Mesenchymal stem cell (in vitro differentiated cells and primary cell): ENCODE data around the gene FAM110A.

Experiments used
- DNase-seq: peaks from one replicate; pipeline ENCODE4 v3.0.0-alpha.2; 2013
- H2AFZ ChIP-seq: one replicate; pipeline ENCODE4 v1.6.1; 2013; ENCODE audit warnings: low read depth, mild to moderate bottlenecking, control low read depth, inconsistent platforms, low read length, moderate library complexity
- H2AK5ac ChIP-seq: 2 replicates; pipeline ENCODE4 v1.6.1; 2013; ENCODE audit warnings: low read length, moderate library complexity, mild to moderate bottlenecking, inconsistent platforms; ENCODE audit not compliant: severe bottlenecking
- H2BK120ac ChIP-seq: one replicate; pipeline ENCODE4 v1.6.1; 2013; ENCODE audit warnings: low read depth, mild to moderate bottlenecking, inconsistent platforms, low read length, moderate library complexity
- H2BK12ac ChIP-seq, 2 experiments: one replicate each; pipeline ENCODE4 v1.6.1; 2013; ENCODE audit warnings: inconsistent platforms in 2 of 2, low read length in 2 of 2, mild to moderate bottlenecking in 2 of 2, moderate library complexity in 2 of 2, control low read depth in 1 of 2
- H2BK15ac ChIP-seq: one replicate; pipeline ENCODE4 v1.6.1; 2013; ENCODE audit warnings: mild to moderate bottlenecking, low read depth, inconsistent platforms; ENCODE audit not compliant: poor library complexity, severe bottlenecking
- H2BK5ac ChIP-seq: 2 replicates; pipeline ENCODE4 v1.6.1; 2013; ENCODE audit warnings: low read depth, mild to moderate bottlenecking, low read length, control low read depth, inconsistent platforms; ENCODE audit not compliant: poor library complexity, severe bottlenecking
- H3K14ac ChIP-seq, 2 experiments: one replicate each; pipeline ENCODE4 v1.6.1; 2013; ENCODE audit warnings: inconsistent platforms in 2 of 2, low read length in 2 of 2, control low read depth in 1 of 2, mild to moderate bottlenecking in 1 of 2, moderate library complexity in 1 of 2
- H3K18ac ChIP-seq, 2 experiments: one replicate each; pipeline ENCODE4 v1.6.1; 2013; ENCODE audit warnings: inconsistent platforms in 2 of 2, low read length in 2 of 2, control low read depth in 1 of 2, low read depth in 1 of 2, mild to moderate bottlenecking in 1 of 2
- H3K23ac ChIP-seq, 2 experiments: one replicate each; pipeline ENCODE4 v1.6.1; 2013; ENCODE audit warnings: inconsistent platforms in 2 of 2, low read length in 2 of 2, mild to moderate bottlenecking in 2 of 2, moderate library complexity in 2 of 2, control low read depth in 1 of 2
- H3K27ac ChIP-seq: 2 replicates; pipeline ENCODE4 v1.5.1; 2013; ENCODE audit warnings: mild to moderate bottlenecking, moderate library complexity, low read length, control low read depth, inconsistent platforms; ENCODE audit not compliant: poor library complexity, severe bottlenecking
- H3K27me3 ChIP-seq, 2 experiments: 2 replicates each; pipeline versions ENCODE4 v1.6.1 to v1.7.0; 2013; ENCODE audit warnings: low read length in 2 of 2, mild to moderate bottlenecking in 2 of 2, moderate library complexity in 2 of 2, control low read depth in 1 of 2, inconsistent platforms in 1 of 2; ENCODE audit not compliant: control insufficient read depth in 1 of 2, insufficient read depth in 1 of 2
- H3K36me3 ChIP-seq, 2 experiments: 2 replicates each; pipeline versions ENCODE4 v1.6.1 to v1.7.0; 2013; ENCODE audit warnings: low read length in 2 of 2, control low read depth in 1 of 2, inconsistent platforms in 1 of 2, low read depth in 1 of 2, mild to moderate bottlenecking in 1 of 2; ENCODE audit not compliant: insufficient read depth in 2 of 2, control insufficient read depth in 1 of 2
- H3K4ac ChIP-seq, 2 experiments: one replicate each; pipeline ENCODE4 v1.6.1; 2013; ENCODE audit warnings: inconsistent platforms in 2 of 2, low read length in 2 of 2, mild to moderate bottlenecking in 2 of 2, moderate library complexity in 2 of 2, control low read depth in 1 of 2, low read depth in 1 of 2
- H3K4me1 ChIP-seq: 2 replicates; pipeline ENCODE4 v1.6.1; 2013; ENCODE audit warnings: low read depth, low read length, control low read depth; ENCODE audit not compliant: control insufficient read depth, insufficient read depth
- H3K4me2 ChIP-seq: 2 replicates; pipeline ENCODE4 v1.6.1; 2013; ENCODE audit warnings: low read length, mild to moderate bottlenecking, inconsistent platforms; ENCODE audit not compliant: poor library complexity, severe bottlenecking
- H3K4me3 ChIP-seq, 2 experiments: 2 replicates each; pipeline versions ENCODE4 v1.5.1 to v1.7.0; 2013; ENCODE audit warnings: low read length in 2 of 2, mild to moderate bottlenecking in 2 of 2, control low read depth in 1 of 2, low read depth in 1 of 2; ENCODE audit not compliant: insufficient read depth in 1 of 2
- H3K79me1 ChIP-seq: replicated peaks from 2 replicates; pipeline ENCODE4 v1.6.1; 2013; ENCODE audit warnings: mild to moderate bottlenecking, control low read depth, low read length, inconsistent platforms; ENCODE audit not compliant: poor library complexity, severe bottlenecking
- H3K9ac ChIP-seq: 2 replicates; pipeline ENCODE4 v1.7.0; 2013; ENCODE audit warnings: mild to moderate bottlenecking, low read length, moderate library complexity
- H3K9me3 ChIP-seq: 2 replicates; pipeline ENCODE4 v1.7.0; 2013; ENCODE audit warnings: mild to moderate bottlenecking, low read length; ENCODE audit not compliant: control insufficient read depth
- H4K8ac ChIP-seq: one replicate; pipeline ENCODE4 v1.6.1; 2013; ENCODE audit warnings: inconsistent platforms, mild to moderate bottlenecking, low read length, moderate library complexity
- H4K91ac ChIP-seq: one replicate; pipeline ENCODE4 v1.6.1; 2013; ENCODE audit warnings: mild to moderate bottlenecking, low read length, inconsistent platforms
- WGBS: methylation state at CpG from one replicate; pipeline ENCODE4 v1.1.7; 2013; ENCODE audit warnings: mixed read lengths; 5-methylcytosine and 5-hydroxymethylcytosine counted together

Gene FAM110A

DNA sequence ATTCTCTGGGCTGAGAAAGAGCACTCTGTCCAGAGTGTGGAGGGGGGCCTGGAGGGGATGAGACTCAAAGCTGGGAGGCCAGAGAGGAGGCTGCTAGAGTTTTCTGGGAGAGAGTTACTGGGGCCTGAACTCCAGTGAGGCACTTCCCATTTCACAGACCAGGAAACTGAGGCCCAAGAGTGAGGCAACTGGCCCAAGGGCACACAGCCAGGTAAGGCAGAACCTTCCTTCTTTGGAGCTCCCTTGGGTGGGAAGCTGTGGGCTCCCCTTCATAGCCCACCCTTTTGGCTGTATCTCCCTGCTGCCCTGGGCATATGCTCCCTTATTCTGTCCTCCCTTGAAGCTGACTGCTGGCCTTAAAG is 48.2 kb downstream of the FAM110A start:
- H2BK15ac ChIP-seq: no peak overlapping the region
- no peak overlapping the region for H4K8ac ChIP-seq
- H3K9ac ChIP-seq: no peak overlapping the region
- H3K27me3 ChIP-seq: peaks cover 36 to 46% of the 10 kb centered on the region in 2 experiments
- H2BK12ac ChIP-seq: no peak overlapping the region
- no peak for DNase-seq
- no peak overlapping the region for H3K14ac ChIP-seq
- H2BK120ac ChIP-seq: no peak overlapping the region
- peaks cover 0 to 3% of the 10 kb centered on the region in 2 experiments for H3K36me3 ChIP-seq
- no peak overlapping the region for H3K4me2 ChIP-seq
- H4K91ac ChIP-seq: no peak overlapping the region
- H3K18ac ChIP-seq: no peak overlapping the region
- H3K23ac ChIP-seq: no peak overlapping the region
- H3K27ac ChIP-seq: no peak overlapping the region
- H3K9me3 ChIP-seq: no peaks in the 10 kb centered on the region
- no peak overlapping the region for H3K4me3 ChIP-seq
- no peak overlapping the region for H2AK5ac ChIP-seq
- peaks cover 10% of the 10 kb centered on the region for H3K4me1 ChIP-seq
- no peaks in the 10 kb centered on the region for H3K79me1 ChIP-seq
- H2AFZ ChIP-seq: no peak overlapping the region
- no peak overlapping the region for H2BK5ac ChIP-seq
- H3K4ac ChIP-seq: no peak overlapping the region

DNA sequence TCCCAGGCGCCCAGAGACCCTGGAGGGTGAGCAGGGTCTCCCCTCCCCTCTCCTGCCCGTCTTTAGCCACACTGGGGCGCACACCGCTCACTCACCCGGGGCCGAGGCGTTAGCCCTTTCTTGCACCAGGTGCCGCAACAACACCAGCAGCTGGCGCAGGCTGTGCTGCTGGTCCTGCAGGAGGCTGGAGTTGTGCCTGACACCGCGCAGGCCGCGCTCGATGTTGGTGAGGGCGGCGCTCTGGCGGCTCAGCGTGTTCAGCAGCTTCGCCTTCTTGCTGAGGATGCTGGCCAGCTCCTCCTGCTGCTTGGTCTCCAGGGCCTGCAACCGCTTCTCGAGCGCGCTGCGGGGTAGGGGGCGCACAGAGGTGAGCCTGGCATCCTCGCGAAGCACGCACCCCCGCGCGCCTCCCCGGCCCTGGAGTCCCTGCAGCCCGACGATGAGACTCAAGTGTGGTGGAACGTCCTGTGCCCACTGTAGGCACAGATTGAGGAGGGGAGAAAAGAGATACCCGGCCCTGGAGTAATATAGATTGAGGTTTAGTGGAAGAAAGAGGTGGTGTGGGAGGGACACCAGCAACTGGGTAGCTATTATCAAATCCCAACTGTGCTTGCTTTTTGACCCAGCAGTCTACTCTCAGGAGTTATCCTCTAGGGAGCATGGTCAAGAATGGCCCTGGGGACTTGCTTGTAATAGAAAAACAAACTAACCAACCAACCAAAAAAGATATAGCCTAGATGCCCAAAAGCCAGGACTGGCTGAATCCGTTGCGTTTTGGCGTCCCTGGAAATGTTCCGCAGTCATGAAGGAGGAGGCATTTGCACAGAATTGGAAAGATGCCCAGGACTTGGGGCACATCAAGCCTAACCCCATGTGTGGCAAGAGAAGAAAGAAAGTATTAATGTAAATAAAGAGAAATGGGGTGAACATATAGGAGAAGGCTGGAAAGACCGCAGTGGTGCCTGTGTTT is 51.8 kb downstream of the FAM110A start:
- Histone ChIP-seq H2AFZ (no peak overlapping the region), H3K14ac (no peak overlapping the region), H3K27ac (no peak overlapping the region), H3K79me1 (no peaks in the 10 kb centered on the region), H2BK15ac (no peak overlapping the region), H2BK12ac (no peak overlapping the region), H3K9ac (no peak overlapping the region), H2BK120ac (no peak overlapping the region), H3K9me3 (no peaks in the 10 kb centered on the region), H3K18ac (no peak overlapping the region), H3K4ac (no peak overlapping the region), H3K36me3 (peaks cover 0 to 3% of the 10 kb centered on the region in 2 experiments), H3K27me3 (peaks cover 51 to 61% of the 10 kb centered on the region in 2 experiments), H2AK5ac (no peak overlapping the region), H3K4me1 (peaks cover 10% of the 10 kb centered on the region), H3K23ac (no peak overlapping the region), H3K4me2 (no peak overlapping the region), H4K91ac (no peak overlapping the region), H2BK5ac (no peak overlapping the region), H4K8ac (no peak overlapping the region), H3K4me3 (no peak overlapping the region)
- 14% methylated on average over 40 of the region's 41 CpGs for WGBS
- peak; percentile 23 for DNase-seq

DNA sequence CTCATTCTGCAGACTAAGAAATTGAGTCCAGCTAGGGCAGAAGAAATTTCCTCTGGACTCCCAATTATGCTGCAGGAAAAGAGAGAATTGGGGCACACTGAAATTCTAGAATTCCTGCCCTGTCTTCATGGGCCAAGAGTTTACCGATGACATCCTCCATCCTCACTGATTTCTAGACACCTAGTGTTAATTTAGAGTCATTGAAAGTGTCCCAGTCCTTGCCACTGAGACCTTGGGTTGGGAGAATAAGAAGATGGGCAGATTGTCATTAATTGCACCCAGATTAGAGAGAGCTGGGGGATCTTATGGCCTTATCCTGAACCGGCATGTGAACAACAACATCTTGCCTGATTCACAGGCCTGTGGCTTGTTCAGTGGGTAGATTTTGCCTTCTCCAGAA is 53.6 kb downstream of the FAM110A start:
- Histone ChIP-seq H3K9ac (no peak overlapping the region), H2BK120ac (no peak overlapping the region), H4K8ac (no peak overlapping the region), H3K79me1 (no peaks in the 10 kb centered on the region), H2AFZ (no peak overlapping the region), H3K4me3 (no peak overlapping the region), H3K36me3 (peaks cover 0 to 3% of the 10 kb centered on the region in 2 experiments), H2AK5ac (no peak overlapping the region), H3K23ac (no peak overlapping the region), H3K4ac (no peak overlapping the region), H2BK5ac (no peak overlapping the region), H3K18ac (no peak overlapping the region), H3K4me2 (no peak overlapping the region), H2BK12ac (no peak overlapping the region), H2BK15ac (no peak overlapping the region), H3K9me3 (no peaks in the 10 kb centered on the region), H4K91ac (no peak overlapping the region), H3K27ac (no peak overlapping the region), H3K4me1 (peaks cover 13% of the 10 kb centered on the region), H3K14ac (no peak overlapping the region), H3K27me3 (peaks cover 61 to 69% of the 10 kb centered on the region in 2 experiments)
- WGBS: 100% methylated on average over 1 of the region's 2 CpGs
- DNase-seq: no peak

DNA sequence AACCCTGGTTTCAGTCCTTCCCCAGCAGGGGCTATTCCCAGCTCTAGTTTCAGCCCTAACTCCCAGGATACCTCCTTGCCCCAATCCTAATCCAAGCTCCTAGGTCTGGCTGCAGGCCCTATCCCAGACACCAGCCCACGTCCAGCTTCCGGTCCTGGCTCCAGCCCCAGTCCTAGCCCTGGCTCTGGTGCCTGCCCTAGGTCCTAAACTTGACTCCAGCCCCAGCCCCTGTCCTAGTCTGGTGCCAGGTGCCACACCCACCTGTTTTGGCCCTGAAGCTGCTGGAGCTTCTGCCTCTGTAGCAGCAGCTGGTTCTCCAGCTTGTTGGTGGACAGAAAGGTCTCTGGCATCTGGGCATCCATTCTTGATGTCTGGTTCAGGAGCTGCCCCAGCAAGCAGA is 54.5 kb downstream of the FAM110A start:
- no peak overlapping the region for H2BK5ac ChIP-seq
- 70% methylated on average over 2 of the region's 2 CpGs for WGBS

More for the DNA sequence above, 54.5 kb downstream of the FAM110A start:
- Histone ChIP-seq H3K27ac (no peak overlapping the region), H2AK5ac (no peak overlapping the region), H2BK15ac (no peak overlapping the region), H3K23ac (no peak overlapping the region), H3K18ac (no peak overlapping the region), H2BK120ac (no peak overlapping the region), H3K9me3 (no peaks in the 10 kb centered on the region), H2AFZ (no peak overlapping the region), H3K14ac (no peak overlapping the region), H3K79me1 (no peaks in the 10 kb centered on the region), H3K4ac (no peak overlapping the region), H3K36me3 (peaks cover 0 to 3% of the 10 kb centered on the region in 2 experiments), H2BK12ac (no peak overlapping the region), H4K91ac (no peak overlapping the region), H3K4me2 (no peak overlapping the region), H3K9ac (no peak overlapping the region), H4K8ac (no peak overlapping the region), H3K27me3 (peaks cover 58 to 67% of the 10 kb centered on the region in 2 experiments), H3K4me1 (peaks cover 13% of the 10 kb centered on the region), H3K4me3 (no peak overlapping the region)
- DNase-seq: no peak
